Measurements from ENCODE around the gene MYCBP2.
A peak's percentile ranks its signal among the peaks of the same experiment; 100 is the strongest.
"Not testable (repeated sequence)": the region's sequence is repeated elsewhere in the genome, so short reads cannot be mapped to it uniquely, and the experiment has no call there.

MYCBP2 gene, protein sequence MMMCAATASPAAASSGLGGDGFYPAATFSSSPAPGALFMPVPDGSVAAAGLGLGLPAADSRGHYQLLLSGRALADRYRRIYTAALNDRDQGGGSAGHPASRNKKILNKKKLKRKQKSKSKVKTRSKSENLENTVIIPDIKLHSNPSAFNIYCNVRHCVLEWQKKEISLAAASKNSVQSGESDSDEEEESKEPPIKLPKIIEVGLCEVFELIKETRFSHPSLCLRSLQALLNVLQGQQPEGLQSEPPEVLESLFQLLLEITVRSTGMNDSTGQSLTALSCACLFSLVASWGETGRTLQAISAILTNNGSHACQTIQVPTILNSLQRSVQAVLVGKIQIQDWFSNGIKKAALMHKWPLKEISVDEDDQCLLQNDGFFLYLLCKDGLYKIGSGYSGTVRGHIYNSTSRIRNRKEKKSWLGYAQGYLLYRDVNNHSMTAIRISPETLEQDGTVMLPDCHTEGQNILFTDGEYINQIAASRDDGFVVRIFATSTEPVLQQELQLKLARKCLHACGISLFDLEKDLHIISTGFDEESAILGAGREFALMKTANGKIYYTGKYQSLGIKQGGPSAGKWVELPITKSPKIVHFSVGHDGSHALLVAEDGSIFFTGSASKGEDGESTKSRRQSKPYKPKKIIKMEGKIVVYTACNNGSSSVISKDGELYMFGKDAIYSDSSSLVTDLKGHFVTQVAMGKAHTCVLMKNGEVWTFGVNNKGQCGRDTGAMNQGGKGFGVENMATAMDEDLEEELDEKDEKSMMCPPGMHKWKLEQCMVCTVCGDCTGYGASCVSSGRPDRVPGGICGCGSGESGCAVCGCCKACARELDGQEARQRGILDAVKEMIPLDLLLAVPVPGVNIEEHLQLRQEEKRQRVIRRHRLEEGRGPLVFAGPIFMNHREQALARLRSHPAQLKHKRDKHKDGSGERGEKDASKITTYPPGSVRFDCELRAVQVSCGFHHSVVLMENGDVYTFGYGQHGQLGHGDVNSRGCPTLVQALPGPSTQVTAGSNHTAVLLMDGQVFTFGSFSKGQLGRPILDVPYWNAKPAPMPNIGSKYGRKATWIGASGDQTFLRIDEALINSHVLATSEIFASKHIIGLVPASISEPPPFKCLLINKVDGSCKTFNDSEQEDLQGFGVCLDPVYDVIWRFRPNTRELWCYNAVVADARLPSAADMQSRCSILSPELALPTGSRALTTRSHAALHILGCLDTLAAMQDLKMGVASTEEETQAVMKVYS (N-terminal part only)

DNA sequence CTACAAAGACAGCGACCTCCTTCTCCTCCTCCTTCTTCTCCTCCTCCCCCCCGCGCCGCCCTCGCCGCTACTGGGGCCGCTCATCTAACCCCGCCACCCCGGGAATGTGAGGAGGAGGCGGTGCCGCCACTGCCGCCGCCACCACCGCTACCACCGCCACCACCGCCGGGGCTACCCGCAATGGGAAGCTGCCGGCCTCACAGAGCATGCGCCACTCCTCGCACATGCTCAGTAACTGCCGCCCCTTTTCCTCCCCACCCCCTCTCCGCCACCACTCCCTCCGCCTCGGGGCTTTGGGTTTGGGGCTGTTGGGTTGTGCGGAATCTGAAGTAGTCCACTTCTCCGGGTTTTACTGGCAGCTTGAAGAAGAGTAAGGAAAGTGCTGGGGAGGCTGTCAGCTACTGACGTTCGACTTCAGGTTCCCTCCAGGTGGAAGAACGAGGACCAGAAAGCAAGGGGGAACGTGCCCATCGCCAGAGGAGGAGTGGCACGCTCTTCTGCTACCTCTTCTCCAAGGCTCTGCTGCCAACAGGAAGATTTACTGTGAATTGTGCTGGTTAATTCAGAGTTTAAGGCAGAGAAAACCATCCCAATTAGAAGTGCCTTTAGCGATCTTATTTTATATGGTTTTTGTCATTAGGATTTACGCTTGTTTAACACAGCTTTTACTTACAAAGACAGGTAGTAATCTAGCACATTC, at the start of gene MYCBP2:
MYCBP2 (minus strand) TSS at position 190 of the 700 bp plus-strand sequence. CDS start 319 bp downstream, outside the sequence.
- DNase-seq, result peak; percentile 93

DNA sequence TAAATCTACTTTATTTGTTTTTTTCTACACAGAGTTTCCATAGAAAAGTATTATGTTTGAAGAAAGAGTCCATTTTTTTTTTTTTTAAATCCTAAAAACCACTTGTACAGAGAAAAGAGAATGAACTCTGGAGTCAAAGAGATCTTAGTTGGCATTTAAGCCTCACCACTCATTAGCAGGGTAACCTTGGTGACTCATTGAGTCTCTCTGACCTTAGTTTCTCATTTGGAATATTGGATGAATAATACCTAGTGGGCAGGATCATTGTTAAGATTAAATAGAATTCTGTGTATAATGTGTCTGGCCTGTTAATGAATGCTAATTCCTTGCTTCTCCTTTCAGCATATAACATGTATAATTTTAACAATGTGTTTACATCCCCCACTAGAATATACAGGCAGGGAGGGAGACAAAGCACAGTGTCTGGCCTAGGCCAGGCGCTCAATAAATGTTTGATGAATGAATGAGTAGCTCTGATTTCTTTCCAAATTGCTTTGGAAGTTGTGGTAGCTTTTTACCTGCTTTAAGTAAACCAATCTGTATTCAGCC, 48.7 kb upstream of the MYCBP2 start:
- no peak for DNase-seq

DNA sequence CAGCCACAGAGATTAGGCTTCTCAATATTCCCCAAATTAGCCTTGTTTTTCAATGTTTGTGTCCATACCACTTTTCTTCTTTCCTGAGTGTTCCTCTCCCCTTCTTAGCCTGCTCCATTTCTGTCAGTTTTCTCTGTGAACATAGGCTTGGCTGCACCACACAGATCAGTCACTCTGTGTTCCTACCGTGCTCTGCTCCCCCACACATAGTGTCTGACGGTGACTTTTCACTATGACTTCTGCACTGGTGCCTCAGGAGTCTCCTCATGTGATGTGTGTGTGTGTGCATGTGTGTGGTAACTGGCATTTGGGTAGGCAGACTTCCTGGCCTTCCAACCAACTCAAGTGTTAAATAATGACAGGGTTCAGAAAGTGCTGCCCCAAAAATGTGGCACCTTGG, 47.9 kb upstream of the MYCBP2 start:
- DNase-seq, result no peak

DNA sequence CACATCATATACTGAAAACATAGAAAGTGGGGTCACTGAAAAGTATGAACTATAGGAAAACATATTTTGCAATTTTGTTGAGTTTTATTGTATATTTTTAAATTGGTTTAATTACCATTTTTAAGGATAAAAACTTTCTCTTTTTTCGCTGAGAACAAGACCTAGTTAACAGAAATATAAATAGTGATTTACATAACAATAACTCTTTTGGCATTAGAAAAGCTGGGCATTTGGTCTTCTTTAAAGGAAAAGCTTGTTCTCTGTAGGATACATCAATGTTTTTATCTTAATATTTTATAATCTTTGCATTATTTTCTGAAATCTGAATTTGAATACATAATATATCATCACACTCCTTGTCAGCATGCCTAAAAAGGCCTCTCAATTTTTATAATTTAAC, 47.4 kb upstream of the MYCBP2 start:
- no peak for DNase-seq

DNA sequence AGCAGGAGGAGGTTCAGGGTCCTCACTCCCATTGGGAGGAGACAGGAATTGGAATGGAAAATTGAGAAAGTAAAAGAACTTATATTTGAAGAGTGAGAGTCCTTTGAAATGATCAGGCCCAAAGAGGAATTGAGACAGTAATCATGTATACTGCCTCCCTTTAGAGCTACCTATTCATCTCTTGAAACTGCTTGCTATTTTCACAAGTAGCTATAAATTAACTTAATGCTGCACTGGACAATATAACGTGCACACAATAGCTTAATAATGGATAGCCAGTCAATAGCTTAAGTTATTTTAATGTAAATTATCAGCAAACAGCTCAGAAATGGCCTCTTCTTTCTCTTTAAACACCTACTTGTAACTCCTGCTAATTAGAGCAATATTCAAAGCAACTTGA, 46.6 kb upstream of the MYCBP2 start:
- no peak for DNase-seq

DNA sequence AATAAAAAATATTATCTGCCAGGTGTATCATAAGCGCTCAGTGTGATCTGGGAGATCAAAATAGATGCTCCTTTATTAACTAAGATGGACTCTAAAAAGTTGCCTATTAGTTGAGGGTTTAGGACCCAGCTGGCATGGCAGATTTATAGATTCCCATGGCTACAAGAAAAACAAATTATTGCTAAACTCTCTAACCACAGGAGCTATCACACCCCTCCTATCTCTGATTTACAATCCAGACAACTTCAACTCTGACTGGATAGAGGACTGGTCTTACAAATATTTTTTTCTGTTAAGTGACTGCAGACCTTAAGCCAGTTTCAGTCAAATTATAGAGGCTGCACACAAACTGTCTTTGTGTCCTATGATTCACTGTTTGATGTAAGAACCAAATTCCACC, 45.4 kb upstream of the MYCBP2 start:
- no peak for DNase-seq

DNA sequence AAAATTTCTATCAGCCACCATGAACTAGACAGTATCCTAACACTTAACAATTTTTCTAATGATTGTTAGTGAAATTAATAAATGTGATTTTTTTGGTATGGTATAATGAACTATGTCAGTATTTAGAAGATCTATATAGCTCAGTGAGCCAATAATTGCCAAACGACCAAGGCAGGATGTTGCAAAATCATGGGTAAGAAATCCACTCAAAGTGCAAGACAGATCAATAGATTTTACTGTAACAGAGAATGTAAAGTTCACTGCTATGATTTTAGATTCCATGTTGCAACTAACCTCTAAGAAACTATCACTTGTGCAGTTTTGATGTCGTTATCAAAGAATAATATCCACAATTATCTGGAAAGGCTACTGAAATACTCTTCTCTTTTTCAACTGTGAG, 44.0 kb upstream of the MYCBP2 start:
- DNase-seq, result no peak

DNA sequence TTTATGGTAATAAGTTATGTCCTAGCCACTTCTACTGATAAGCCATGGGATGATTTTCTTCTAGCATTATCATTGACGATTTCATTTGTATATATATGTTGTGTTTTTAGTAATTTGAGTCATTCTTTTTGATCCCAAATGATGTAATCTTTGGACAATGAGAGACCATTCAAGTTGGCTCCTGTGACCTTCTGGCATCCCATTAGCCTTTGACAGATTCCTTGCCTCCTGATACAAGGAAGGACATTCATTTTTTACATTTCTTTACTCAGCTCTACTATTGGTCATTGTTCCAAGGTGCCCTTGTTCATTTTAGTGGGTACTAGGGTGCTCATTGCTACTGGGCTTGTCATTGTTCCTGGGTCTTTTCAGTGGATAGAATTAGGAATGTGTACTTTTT, 35.3 kb upstream of the MYCBP2 start:
- no peak for DNase-seq

DNA sequence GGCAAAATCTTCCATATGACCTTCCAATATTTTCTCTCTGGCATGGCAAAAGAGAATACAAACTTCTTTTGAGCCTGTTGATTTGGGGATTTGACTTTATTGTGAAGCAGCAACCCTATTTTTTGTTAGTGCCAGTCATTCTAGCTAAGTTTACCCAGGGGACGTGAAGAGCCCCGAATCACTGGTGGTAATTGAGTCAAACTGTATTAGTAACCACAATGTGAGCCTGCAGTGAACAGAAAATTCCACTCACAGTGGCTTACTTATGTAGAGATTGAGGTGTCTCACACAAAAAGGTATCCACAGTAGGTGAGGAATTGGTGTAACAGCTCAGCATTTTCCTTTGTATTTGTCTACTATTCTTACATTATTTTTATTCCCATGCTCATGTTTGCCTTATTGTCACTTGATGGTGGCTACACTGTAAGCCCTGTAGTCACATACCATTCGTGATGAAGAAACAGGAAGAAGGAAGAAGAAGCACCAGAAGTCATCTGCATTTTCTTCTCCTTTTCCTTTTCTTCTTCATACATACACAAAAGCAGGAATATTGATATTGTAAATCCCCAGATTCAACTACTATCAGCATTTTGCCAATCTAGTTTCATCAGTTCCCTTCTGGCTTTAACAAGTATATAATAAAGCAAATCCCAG, 33.3 kb upstream of the MYCBP2 start:
- DNase-seq, result no peak

DNA sequence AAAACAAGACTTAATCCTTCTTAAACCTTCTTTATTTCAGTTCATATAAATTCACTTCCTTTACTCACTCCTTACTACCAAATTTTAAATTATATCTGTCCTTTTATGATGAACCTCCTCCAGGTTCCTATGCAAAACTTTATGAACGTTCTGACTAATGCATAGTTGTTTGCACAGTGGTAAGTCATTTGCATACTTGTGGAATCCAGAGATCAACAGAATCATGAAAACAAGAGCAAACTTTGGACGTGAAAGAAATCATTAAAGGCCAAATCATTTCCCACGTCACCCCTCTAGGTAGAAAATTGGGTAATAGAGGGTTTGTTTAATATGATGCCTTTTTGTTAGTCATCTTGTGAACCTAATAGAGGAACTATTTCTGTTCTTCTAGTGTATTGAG, 32.3 kb upstream of the MYCBP2 start:
- no peak for DNase-seq

DNA sequence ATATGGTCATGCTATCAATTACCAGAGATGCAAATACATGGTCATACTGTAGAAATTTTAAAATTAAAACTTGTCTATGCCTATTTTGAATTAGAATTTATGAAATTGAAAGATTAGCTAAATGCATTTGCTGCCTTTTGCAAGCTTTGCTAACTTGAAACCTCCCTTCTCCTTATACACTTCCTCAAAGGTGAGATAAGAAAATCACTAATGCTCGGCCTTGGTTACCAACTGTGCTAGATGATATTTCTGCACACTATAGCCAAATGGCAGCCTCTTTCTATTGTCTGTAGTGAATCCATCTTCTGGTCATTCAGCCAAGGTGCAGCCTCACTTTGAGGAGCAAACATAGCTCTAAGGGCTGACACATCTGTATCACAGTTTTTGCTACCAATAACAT, 31.1 kb upstream of the MYCBP2 start:
- DNase-seq, result no peak

DNA sequence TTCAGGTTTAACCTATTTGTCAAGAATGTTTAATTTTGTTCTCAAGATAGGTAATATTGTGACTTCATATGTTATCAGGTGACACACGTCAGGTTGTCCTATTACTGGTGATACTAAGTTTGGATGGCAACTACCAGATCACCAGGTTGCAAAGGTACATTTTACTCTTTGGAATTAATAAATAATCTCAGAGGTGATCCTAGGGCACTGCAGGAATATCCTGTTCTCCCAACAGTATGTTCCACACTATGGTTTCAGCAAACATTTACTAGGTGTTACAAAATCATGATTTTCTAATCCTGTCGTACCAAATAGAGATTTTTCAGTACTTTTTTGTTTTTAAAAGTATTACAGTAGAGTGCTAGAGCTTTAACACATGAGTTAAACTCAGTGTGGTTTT, 29.3 kb upstream of the MYCBP2 start:
- DNase-seq, result no peak

DNA sequence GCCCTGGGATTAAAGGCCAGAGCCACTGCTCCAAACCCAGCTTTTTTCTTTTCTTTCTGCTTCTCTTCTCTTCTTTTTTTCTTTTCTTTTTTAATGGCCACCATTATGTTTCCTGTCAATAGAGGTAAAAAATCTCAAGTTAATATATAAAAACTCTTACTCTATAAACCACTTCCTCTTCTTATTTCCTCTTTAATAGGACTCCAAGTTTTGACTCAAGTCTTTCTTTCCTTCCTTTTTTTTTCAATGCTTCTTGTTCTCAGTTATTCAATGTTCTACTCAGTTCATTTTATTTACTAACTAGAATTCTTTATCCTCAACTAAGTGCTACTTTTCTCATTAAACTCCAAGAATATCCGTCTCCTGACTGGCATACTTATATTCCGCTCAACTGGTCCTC, 27.1 kb upstream of the MYCBP2 start:
- DNase-seq, result no peak

DNA sequence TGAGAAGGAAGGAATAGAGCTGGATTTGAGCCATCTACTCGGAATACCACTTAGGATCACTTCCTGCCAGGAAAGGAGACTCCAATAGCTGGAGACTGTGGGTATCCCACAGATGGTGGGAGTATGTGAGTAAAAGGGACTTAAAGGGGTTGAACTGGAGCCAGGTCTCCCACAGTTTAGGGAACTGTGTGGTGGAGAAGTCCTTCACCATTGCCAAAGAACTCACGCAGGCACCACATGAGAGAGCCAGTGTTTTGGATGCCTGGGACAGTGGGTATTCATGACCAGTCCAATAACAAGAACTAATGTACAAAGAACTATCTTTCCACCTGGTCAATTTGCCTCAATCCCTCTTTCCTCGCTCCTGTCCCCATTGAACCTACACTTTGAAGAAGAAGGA, 24.4 kb upstream of the MYCBP2 start:
- no peak for DNase-seq

DNA sequence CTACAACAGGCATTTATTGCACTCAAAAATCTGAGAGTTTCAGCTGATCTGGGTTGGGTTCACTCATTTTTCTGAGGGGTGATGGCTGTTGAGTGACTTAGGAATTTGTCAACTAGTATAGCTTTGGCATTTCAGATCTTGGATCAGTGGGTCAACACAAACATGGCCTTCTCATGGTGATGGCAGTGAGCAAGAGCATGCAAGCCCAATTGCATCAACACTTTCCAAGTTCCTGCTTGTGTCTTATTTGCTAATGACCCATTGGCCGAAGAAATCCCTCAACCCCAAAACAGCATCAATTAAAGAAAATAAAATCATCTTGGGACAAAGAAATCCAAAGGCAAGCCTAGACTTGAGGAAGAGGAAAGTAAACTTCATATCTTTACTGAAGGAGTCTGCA, 23.9 kb upstream of the MYCBP2 start:
- no peak for DNase-seq

DNA sequence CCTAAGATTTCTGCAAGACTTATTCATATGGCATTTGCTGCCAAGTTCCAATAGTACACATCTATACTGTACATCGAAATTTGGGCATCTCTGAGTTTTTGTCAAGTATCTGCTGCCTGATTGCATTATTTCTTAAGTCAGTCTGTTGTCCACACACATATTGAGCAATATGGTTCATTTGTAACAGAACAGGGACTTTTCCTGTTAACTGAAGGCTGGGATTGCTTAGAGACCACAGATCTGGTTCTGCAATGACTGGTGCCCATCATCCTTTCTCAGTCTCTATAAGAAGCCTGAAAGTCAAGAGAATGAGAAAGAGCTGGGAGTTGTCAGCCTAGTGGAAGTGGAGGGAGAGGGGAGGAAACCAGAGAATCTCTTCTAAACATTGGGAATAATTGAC, 22.5 kb upstream of the MYCBP2 start:
- no peak for DNase-seq

DNA sequence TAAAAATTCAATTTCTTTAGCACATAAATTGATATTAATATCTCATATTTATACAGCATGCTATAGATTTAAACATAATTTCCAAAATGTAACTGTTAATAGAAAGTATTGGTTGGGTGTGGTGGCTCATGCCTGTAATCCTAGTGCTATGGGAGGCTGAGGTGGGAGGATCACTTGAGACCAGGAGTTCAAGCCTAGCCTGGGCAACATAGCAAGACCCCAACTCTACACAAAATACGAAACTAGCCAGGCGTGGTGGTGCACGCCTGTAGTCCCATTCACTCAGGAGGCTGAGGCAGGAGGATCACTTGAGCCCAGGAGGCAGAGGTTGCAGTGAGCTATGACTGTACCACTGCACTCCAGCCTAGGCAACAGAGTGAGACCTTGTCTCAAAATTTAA, 20.5 kb upstream of the MYCBP2 start:
- DNase-seq, result not testable (repeated sequence)

DNA sequence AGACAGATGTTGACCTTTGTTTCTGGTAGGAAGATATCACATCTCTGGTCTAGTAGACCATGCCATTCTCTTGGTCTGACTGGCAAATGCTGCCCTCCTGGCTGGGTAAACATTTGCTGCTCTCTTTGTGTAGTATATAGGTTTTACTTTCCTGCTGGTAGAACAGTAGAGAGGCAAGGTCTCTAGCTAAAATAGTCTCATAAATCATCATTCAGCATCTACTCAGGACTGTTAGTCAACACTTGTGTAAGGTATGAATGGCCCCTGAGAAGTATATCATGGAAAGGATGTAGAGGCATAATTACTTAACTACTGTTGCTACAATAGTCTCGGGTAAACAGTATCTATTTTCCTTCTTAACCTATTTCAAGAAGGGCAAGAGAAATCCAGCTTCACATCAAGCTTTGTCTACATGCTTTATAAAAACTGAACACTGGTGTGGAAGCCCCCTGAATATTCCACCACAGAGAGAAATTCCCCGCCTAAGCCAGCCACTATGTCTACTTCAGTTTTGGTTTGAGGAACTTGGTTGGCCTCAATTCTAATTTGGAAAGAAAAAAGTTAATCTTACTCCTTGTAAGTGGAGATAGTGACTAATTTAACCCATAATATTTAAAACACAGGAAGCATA, 18.4 kb upstream of the MYCBP2 start:
- DNase-seq, result peak; percentile 29

DNA sequence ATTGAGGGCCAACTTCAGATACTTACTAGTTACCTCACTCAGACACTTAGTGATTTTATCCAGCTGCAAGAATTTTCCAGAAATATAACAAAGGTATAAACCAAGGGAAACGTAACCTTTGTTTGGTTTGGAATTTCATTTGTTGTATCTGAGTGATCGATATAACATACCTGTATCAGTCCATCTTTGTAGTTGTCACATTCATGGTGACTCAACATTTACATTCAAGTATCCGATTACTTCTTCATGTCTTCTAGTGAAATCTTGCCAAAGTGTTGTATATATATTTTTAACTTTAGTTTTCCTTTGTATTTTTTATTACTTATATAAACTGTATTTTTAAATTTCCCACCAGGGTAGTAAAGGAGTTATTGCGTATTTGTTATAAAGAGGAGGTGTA, 16.9 kb upstream of the MYCBP2 start:
- DNase-seq, result no peak

DNA sequence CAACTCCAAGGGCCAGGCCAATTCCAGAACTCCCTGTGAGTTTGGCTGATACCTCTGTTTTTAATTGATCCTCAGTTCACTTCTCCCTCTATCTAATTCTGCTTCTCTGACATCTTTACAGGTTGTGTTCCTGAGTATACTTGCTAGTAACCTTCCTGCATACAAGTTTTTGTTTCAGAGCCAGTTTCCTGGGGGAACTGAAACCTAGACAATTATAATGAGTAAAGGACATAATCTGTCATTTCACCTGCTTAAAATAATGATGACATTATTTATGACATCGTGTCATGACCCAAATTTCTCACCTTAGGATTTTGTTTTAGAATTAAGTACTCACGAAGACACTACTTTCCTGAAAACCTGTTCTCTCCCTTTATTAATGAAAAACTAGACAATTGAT, 12.5 kb upstream of the MYCBP2 start:
- no peak for DNase-seq

DNA sequence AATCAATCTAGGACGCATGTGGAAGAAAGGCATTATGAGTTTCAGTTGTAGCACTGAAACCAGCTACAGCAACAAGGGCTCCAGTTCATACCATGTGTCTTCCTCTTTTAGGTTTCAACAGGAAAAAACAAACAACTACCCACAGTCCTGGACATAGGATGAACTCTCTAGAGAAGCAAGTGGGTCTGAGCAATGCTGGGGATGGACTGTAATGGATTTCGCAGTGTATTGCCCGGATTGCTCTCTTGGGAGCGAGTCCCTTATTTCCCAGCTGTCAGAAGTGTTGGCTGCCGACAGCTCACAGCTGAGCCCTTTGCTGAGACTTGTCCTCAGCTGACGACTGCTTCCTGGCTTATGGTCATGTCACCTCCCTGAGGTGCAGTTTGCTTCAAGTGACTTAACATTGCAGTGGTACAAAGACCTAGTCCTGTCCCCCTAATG, 12.1 kb upstream of the MYCBP2 start:
- no peak for DNase-seq
